K562 (cell line): ENCODE data around the gene MALAT1. TPM values are rescaled to one million over a fixed set of nuclear protein-coding genes. Genes with fewer than 3 reads are reported as not detected.
A peak's percentile ranks its signal among the peaks of the same experiment; 100 is the strongest.

Experiments used
- ATAC-seq: fragments of 200-7000 bp; cut with Tn5 transposase; 3 replicates; pipeline ENCODE4 v1.9.1; 2020; ENCODE audit warnings: moderate library complexity
- BruUV-seq: library from RNA; stranded (reverse); fragments of 400-500 nt; replicated peaks from 2 replicates; lab custom pipeline; 2021; lab: Mats Ljungman, UMichigan
- CTCF ChIA-PET: fragments of 300-600 bp; formaldehyde crosslinking; extraction: SDS; loops from one replicate; lab custom pipeline; 2021; ENCODE audit warnings: low intra/inter-chr PET ratio; lab: Yijun Ruan, JAX
- POLR2A ChIA-PET: fragments of 300-600, 350-650 bp; sonication (Branson Sonifier 250); formaldehyde crosslinking; extraction: SDS; loops from one replicate; lab custom pipeline; 2021; ENCODE audit warnings: antibody characterized with exemption, inconsistent platforms; lab: Yijun Ruan, JAX
- DNase-seq, 4 experiments: peaks; one replicate each; pipeline versions ENCODE4 v3.0.0 to v3.0.0-alpha.2; 2011 to 2018; ENCODE audit warnings: low spot score in 3 of 4, mixed read lengths in 3 of 4; ENCODE audit errors: extremely low read depth in 1 of 4
- FAIRE-seq: peaks from 2 replicates; lab custom pipeline; 2011; peaks lifted over from hg19 to GRCh38; lab: Jason Lieb, UNC
- H2AFZ ChIP-seq: 2 replicates; pipeline ENCODE4 v1.6.0; 2011; ENCODE audit warnings: low read depth, low read length, control low read depth, inconsistent platforms
- H3K27ac ChIP-seq: fragments of 200-600 bp; 3 replicates; pipeline ENCODE4 v1.8.0; 2011; ENCODE audit warnings: low read depth, mild to moderate bottlenecking, control low read depth, inconsistent platforms, low read length, moderate library complexity, mixed read lengths; ENCODE audit errors: extremely low read depth
- H3K27me3 ChIP-seq, 2 experiments: fragments of 300-600 bp in 1 of 2; 2 replicates in 1 of 2; 3 replicates in 1 of 2; pipeline versions ENCODE4 v1.6.0 to v1.8.0; 2011; ENCODE audit warnings: inconsistent platforms in 2 of 2, low read length in 2 of 2, mild to moderate bottlenecking in 1 of 2, mixed read lengths in 1 of 2, moderate library complexity in 1 of 2; ENCODE audit not compliant: control insufficient read depth in 2 of 2, insufficient read depth in 2 of 2
- H3K36me3 ChIP-seq: fragments of 300-600 bp; 3 replicates; pipeline ENCODE4 v1.8.0; 2011; ENCODE audit warnings: mild to moderate bottlenecking, low read length, inconsistent platforms; ENCODE audit not compliant: control insufficient read depth, insufficient read depth
- H3K4me1 ChIP-seq, 2 experiments: fragments of 200-600 bp in 1 of 2; replicated peaks in 1 of 2; 2 replicates in 1 of 2; 3 replicates in 1 of 2; pipeline versions ENCODE4 v1.5.1 to v1.8.0; 2011; ENCODE audit warnings: inconsistent platforms in 2 of 2, low read length in 2 of 2, mild to moderate bottlenecking in 1 of 2, mixed read lengths in 1 of 2, moderate library complexity in 1 of 2; ENCODE audit not compliant: control insufficient read depth in 2 of 2, insufficient read depth in 2 of 2
- H3K4me2 ChIP-seq: 2 replicates; pipeline ENCODE4 v1.6.1; 2011; ENCODE audit warnings: low read length, control low read depth, inconsistent platforms, mixed read lengths; ENCODE audit not compliant: insufficient read depth
- H3K4me3 ChIP-seq: fragments of 200-600 bp; sonication (generic), shearing (Covaris generic); 2 replicates; pipeline ENCODE4 v1.5.1; 2016; ENCODE audit warnings: control low read depth, inconsistent platforms
- H3K79me2 ChIP-seq: fragments of 200-600 bp; 3 replicates; pipeline ENCODE4 v1.8.0; 2011; ENCODE audit warnings: low read length, inconsistent platforms; ENCODE audit not compliant: control insufficient read depth, insufficient read depth
- H3K9ac ChIP-seq, 2 experiments: 2 replicates each; pipeline versions ENCODE4 v1.6.0 to v1.6.1; 2011; ENCODE audit warnings: low read depth in 2 of 2, low read length in 2 of 2, control low read depth in 1 of 2, inconsistent platforms in 1 of 2, mild to moderate bottlenecking in 1 of 2, mixed read lengths in 1 of 2; ENCODE audit not compliant: insufficient read depth in 1 of 2
- H3K9me1 ChIP-seq: one replicate; pipeline ENCODE4 v1.6.0; 2011; ENCODE audit warnings: inconsistent platforms, mild to moderate bottlenecking, low read length, moderate library complexity; ENCODE audit not compliant: control insufficient read depth, insufficient read depth
- H3K9me3 ChIP-seq: replicated peaks from 2 replicates; pipeline ENCODE4 v1.5.1; 2011; ENCODE audit warnings: low read depth, low read length, inconsistent platforms; ENCODE audit not compliant: control insufficient read depth, insufficient read depth
- H4K20me1 ChIP-seq: replicated peaks from 2 replicates; pipeline ENCODE4 v1.6.1; 2011; ENCODE audit warnings: low read length, inconsistent platforms, mixed read lengths; ENCODE audit not compliant: control insufficient read depth, insufficient read depth
- CLOCK ChIP-seq: fragments of 250-450 bp; sonication (Bioruptor Pico); IDR thresholded peaks from 2 replicates; pipeline ENCODE4 v1.4.0; 2020; ENCODE audit warnings: mild to moderate bottlenecking, moderate library complexity, borderline replicate concordance
- POLR2A ChIP-seq: fragments of 450-650 bp; conservative IDR thresholded peaks from 2 replicates; pipeline ENCODE4 v1.6.1; 2016
- RBFOX2 ChIP-seq: fragments of 200-400 bp; formaldehyde crosslinking; IDR thresholded peaks from 2 replicates; pipeline ENCODE4 v1.6.1; 2017; ENCODE audit warnings: low read depth, mild to moderate bottlenecking, low read length, moderate library complexity
- WGBS: fragments of 100-300 bp; shearing (Covaris generic); methylation state at CpG from one replicate; pipeline ENCODE4 v1.1.6; 2016; ENCODE audit warnings: low coverage, mixed read lengths; ENCODE audit not compliant: insufficient coverage; ENCODE audit errors: missing lambda C conversion rate; 5-methylcytosine and 5-hydroxymethylcytosine counted together
- in situ Hi-C: fragments of 300-500 bp; cut with MboI; formaldehyde crosslinking; loops from 4 replicates; pipeline ENCODE4 v1.15.0; 2018; ENCODE audit warnings: inconsistent platforms, mixed read lengths
- intact Hi-C: fragments of 100-400 bp; cut with micrococcal nuclease; formaldehyde crosslinking; loops from 2 replicates; pipeline ENCODE4 v1.14.2; 2022
- polyA plus RNA-seq, 8 experiments: library from polyadenylated mRNA; depleted of rRNA in 4 of 8; stranded (reverse) in 5 of 8; unstranded in 3 of 8; fragments of >200 nt; fragmentation: Nextera tagmentation in 2 of 8; fragmentation: Illumina TruSeq in 1 of 8; extraction: Ambion mirVana in 2 of 8; extraction: Trizol in 1 of 8; gene quantifications; 2 replicates each; pipeline versions ENCODE4 v1.2.1 to v1.2.3, GENCODE V29; 2011 to 2014; ENCODE audit warnings: inconsistent platforms in 1 of 8, missing spikeins in 1 of 8
- total RNA-seq, 7 experiments: library from RNA; depleted of rRNA in 6 of 7; stranded (reverse); fragments of >200 nt in 6 of 7; fragmentation: Illumina TruSeq in 2 of 7; extraction: Trizol in 2 of 7; gene quantifications; 2 replicates each; pipeline versions ENCODE4 v1.2.1 to v1.2.3, GENCODE V29; 2011 to 2021; ENCODE audit warnings: low replicate concordance in 1 of 7

Gene MALAT1
- total and polyA plus RNA-seq, 9 of the 15 experiments (the other 6 are each of a cell fraction or from before 2014, with no cell fraction given) = 363 to 8,715 (median 2,351) TPM

GRCh38 chr11:65528819-65529350, 30.0 kb downstream of the MALAT1 start:
- in situ Hi-C loops (no loop called here), intact Hi-C loops (loop anchor here (5.0 kb wide), 1 partner anchor 43 kb away; the partner anchor contains the start of genes FAM89B and ZNRD2)
- BruUV-seq = no TSS peak
- ChIA-PET CTCF (no interaction called here), POLR2A (interaction anchor here (5.7 to 6.5 kb wide), 2 partner anchors 30 to 105 kb away, joined by 36 to 47 read pairs; partner anchors contain the start of genes MALAT1 and NEAT1)
- Histone ChIP-seq H2AFZ (no peak overlapping the region), H3K9ac (peak overlapping the region in 1 of 2 experiments; percentile 50; a peak in 2 of 4 replicates), H3K9me3 (no peaks in the 10 kb centered on the region), H3K27me3 (no peaks in the 10 kb centered on the region), H3K36me3 (peaks cover 69% of the 10 kb centered on the region; the same call in 2 of the 3 replicates), H3K4me2 (no peak overlapping the region), H4K20me1 (0 out of 2 replicates have a peak, but pooled peaks cover 7% of the 10 kb centered on the region), H3K4me1 (peaks cover 15 to 38% of the 10 kb centered on the region in 2 experiments), H3K9me1 (peaks cover 4% of the 10 kb centered on the region), H3K27ac (no peak overlapping the region), H3K4me3 (no peak overlapping the region), H3K79me2 (peaks cover 26% of the 10 kb centered on the region)
- DNase-seq = no peak
- ATAC-seq = no peak
- WGBS = 92% methylated on average over 12 of the region's 12 CpGs
- no peak for TF ChIP-seq CLOCK (CRISPR knock-in tag)
- peak; percentile 5; the same call in 1 of the 2 replicates for TF ChIP-seq POLR2A
- peak; percentile 42; the same call in 1 of the 2 replicates for TF ChIP-seq RBFOX2
- no peak for FAIRE-seq
